Stimulated activated CD8-positive, alpha-beta memory T cell treated with anti-CD3 and anti-CD28 coated beads, Interleukin-7, amount 100 ng/mL, for 1 hour (primary cell): ENCODE results near the gene NBR1.
"Not testable (repeated sequence)": the region's sequence is repeated elsewhere in the genome, so short reads cannot be mapped to it uniquely, and the experiment has no call there.

Experiments
- DNase-seq, 2 donors: peaks; one replicate each; pipeline ENCODE4 v3.0.0-alpha.2; 2020; ENCODE audit warnings: low read depth in 2 of 2

The NBR1 gene

GRCh38 chr17:43159232-43159631, 11.8 kb upstream of the NBR1 start:
- DNase-seq: not testable (repeated sequence)

GRCh38 chr17:43159957-43160356, 11.1 kb upstream of the NBR1 start:
- not testable (repeated sequence) for DNase-seq

GRCh38 chr17:43165971-43166370, 5.0 kb upstream of the NBR1 start:
- DNase-seq: not testable (repeated sequence)

- DNase-seq: no peak
Observed at GRCh38 chr17:43169561-43170139, 1.4 kb upstream of the NBR1 start.

GRCh38 chr17:43170140-43170765, 761 bp upstream of the NBR1 start:
- peak; percentile 64 to 68 for DNase-seq

- DNase-seq: no peak
Observed at GRCh38 chr17:43171586-43172487, 823 bp downstream of the NBR1 start.

- DNase-seq: no peak
Observed at GRCh38 chr17:43175213-43176118, 4.5 kb downstream of the NBR1 start.

- DNase-seq: no peak
Observed at GRCh38 chr17:43176119-43176570, 5.1 kb downstream of the NBR1 start.

GRCh38 chr17:43183921-43184320, 12.9 kb downstream of the NBR1 start:
- DNase-seq: no peak

- DNase-seq: not testable (repeated sequence)
Observed at GRCh38 chr17:43186656-43187055, 15.6 kb downstream of the NBR1 start.

GRCh38 chr17:43193251-43193650, 22.2 kb downstream of the NBR1 start:
- DNase-seq: no peak

- no peak for DNase-seq
Observed at GRCh38 chr17:43199633-43200032, 28.6 kb downstream of the NBR1 start.

- no peak for DNase-seq
Observed at GRCh38 chr17:43200127-43200526, 29.1 kb downstream of the NBR1 start.

GRCh38 chr17:43203013-43203412, 32.0 kb downstream of the NBR1 start:
- not testable (repeated sequence) for DNase-seq

- DNase-seq: no peak
Observed at GRCh38 chr17:43210576-43210975, 39.6 kb downstream of the NBR1 start.

- DNase-seq: no peak
Observed at GRCh38 chr17:43211123-43211479, 40.1 kb downstream of the NBR1 start.

- DNase-seq: peak; percentile 42 to 48
Observed at GRCh38 chr17:43211480-43212402, 40.7 kb downstream of the NBR1 start, which contains the start of gene TMEM106A. TMEM106A (plus strand) TSS chr17:43211875; CDS start chr17:43213042, 1,167 bp downstream.

GRCh38 chr17:43212641-43213490, 41.9 kb downstream of the NBR1 start:
- no peak for DNase-seq

- no peak for DNase-seq
Observed at GRCh38 chr17:43213545-43213944, 42.5 kb downstream of the NBR1 start.
